MM.1S (cell line): ENCODE results near the gene MC4R.

Experiments used
- DNase-seq: peaks from one replicate; pipeline ENCODE4 v3.0.0-alpha.2; 2015
- H2AFZ ChIP-seq: fragments of 300-600 bp; sonication (generic); 2 replicates; pipeline ENCODE4 v1.6.0; 2016; ENCODE audit warnings: antibody characterized with exemption, low read length
- H3F3A ChIP-seq: fragments of 300-600 bp; sonication (generic); 2 replicates; pipeline ENCODE4 v1.6.1; 2016; ENCODE audit warnings: mild to moderate bottlenecking, antibody characterized with exemption, low read length, moderate library complexity, mixed read lengths; ENCODE audit not compliant: insufficient read depth
- H3K27ac ChIP-seq: fragments of 300-600 bp; sonication (generic); 2 replicates; pipeline ENCODE4 v1.5.1; 2016; ENCODE audit warnings: mild to moderate bottlenecking, low read length
- H3K27me3 ChIP-seq: fragments of 300-600 bp; sonication (generic); replicated peaks from 2 replicates; pipeline ENCODE4 v1.6.0; 2016; ENCODE audit warnings: low read length; ENCODE audit not compliant: insufficient read depth
- H3K36me3 ChIP-seq: fragments of 300-600 bp; sonication (generic); replicated peaks from 2 replicates; pipeline ENCODE4 v1.6.1; 2016; ENCODE audit warnings: mild to moderate bottlenecking, low read length, mixed read lengths; ENCODE audit not compliant: insufficient read depth
- H3K4me1 ChIP-seq: fragments of 300-600 bp; sonication (generic); 2 replicates; pipeline ENCODE4 v1.6.1; 2016; ENCODE audit warnings: low read length, mixed read lengths
- H3K4me2 ChIP-seq: fragments of 300-600 bp; sonication (generic); 2 replicates; pipeline ENCODE4 v1.6.0; 2016; ENCODE audit warnings: low read depth, low read length
- H3K4me3 ChIP-seq: fragments of 300-600 bp; sonication (generic); 2 replicates; pipeline ENCODE4 v1.5.1; 2016; ENCODE audit warnings: low read length, mixed read lengths
- H3K79me2 ChIP-seq: fragments of 300-600 bp; sonication (generic); 2 replicates; pipeline ENCODE4 v1.6.1; 2016; ENCODE audit warnings: mixed run types, low read length, mixed read lengths
- H3K9ac ChIP-seq: fragments of 300-600 bp; sonication (generic); 2 replicates; pipeline ENCODE4 v1.6.1; 2016; ENCODE audit warnings: low read length, mixed read lengths
- H3K9me2 ChIP-seq: fragments of 300-600 bp; sonication (generic); replicated peaks from 2 replicates; pipeline ENCODE4 v1.6.1; 2016; ENCODE audit warnings: mild to moderate bottlenecking, low read length, mixed read lengths; ENCODE audit not compliant: insufficient read depth
- H3K9me3 ChIP-seq: fragments of 300-600 bp; sonication (generic); replicated peaks from 2 replicates; pipeline ENCODE4 v1.6.1; 2016; ENCODE audit warnings: mild to moderate bottlenecking, low read length, mixed read lengths; ENCODE audit not compliant: insufficient read depth
- H4K20me1 ChIP-seq: fragments of 300-600 bp; sonication (generic); 2 replicates; pipeline ENCODE4 v1.6.1; 2016; ENCODE audit warnings: mild to moderate bottlenecking, low read length, moderate library complexity, mixed read lengths; ENCODE audit not compliant: insufficient read depth
- EZH2 ChIP-seq: fragments of 300-600 bp; sonication (generic); optimal IDR thresholded peaks from 2 replicates; pipeline ENCODE3; 2017; ENCODE audit warnings: low read depth, mild to moderate bottlenecking, antibody characterized with exemption, low read length, mixed read lengths
- EZH2phosphoT487 ChIP-seq: fragments of 300-600 bp; sonication (generic); IDR thresholded peaks from 2 replicates; pipeline ENCODE4 v1.6.1; 2018; ENCODE audit warnings: antibody characterized with exemption, low read length
- TF ChIP-seq, protein P1 (sequence below): fragments of 300-600 bp; sonication (generic); IDR thresholded peaks from 2 replicates; pipeline ENCODE4 v1.5.1; 2016; ENCODE audit warnings: antibody characterized with exemption, low read length, mixed read lengths

MC4R gene

GRCh38 chr18:60377778-60378469, 5.3 kb upstream of the MC4R start:
- H2AFZ ChIP-seq: no peak overlapping the region
- H3K4me2 ChIP-seq: no peak overlapping the region
- H3K79me2 ChIP-seq: no peaks in the 10 kb centered on the region
- DNase-seq: no peak
- H3K36me3 ChIP-seq: no peaks in the 10 kb centered on the region
- no peaks in the 10 kb centered on the region for H3K27me3 ChIP-seq
- no peaks in the 10 kb centered on the region for H4K20me1 ChIP-seq
- H3K9ac ChIP-seq: no peak overlapping the region
- no peaks in the 10 kb centered on the region for H3K9me2 ChIP-seq
- no peaks in the 10 kb centered on the region for H3F3A ChIP-seq
- H3K9me3 ChIP-seq: no peaks in the 10 kb centered on the region
- H3K4me3 ChIP-seq: no peak overlapping the region
- no peak overlapping the region for H3K27ac ChIP-seq
- H3K4me1 ChIP-seq: no peaks in the 10 kb centered on the region
- TF ChIP-seq EZH2phosphoT487 (no peak), EZH2 (no peak)

DNA sequence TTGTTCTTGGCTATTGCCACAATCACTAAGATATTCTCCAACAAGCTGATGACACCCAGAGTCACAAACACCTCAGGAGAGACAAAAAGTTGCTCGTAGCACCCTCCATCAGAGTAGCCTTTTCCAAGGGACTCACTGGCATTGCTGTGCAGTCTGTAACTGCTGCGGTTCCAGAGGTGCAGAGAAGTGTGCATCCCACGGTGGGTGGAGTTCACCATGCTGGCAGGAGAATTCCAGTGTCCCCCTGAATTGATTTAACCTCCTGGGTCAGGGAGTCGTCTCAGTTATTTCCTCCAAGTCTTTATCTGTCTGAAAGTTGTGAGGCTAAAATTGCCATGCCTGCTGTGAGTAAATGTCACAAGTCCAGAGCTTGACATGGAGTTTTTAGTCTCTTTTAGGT, 443 bp downstream of the MC4R start:
- Histone ChIP-seq H2AFZ (no peak overlapping the region), H3F3A (no peaks in the 10 kb centered on the region), H3K4me3 (no peak overlapping the region), H3K27me3 (no peaks in the 10 kb centered on the region), H3K9me2 (no peaks in the 10 kb centered on the region), H3K9me3 (no peaks in the 10 kb centered on the region), H3K79me2 (no peaks in the 10 kb centered on the region), H3K4me2 (no peak overlapping the region), H3K27ac (no peak overlapping the region), H3K36me3 (no peaks in the 10 kb centered on the region), H4K20me1 (no peaks in the 10 kb centered on the region), H3K4me1 (no peaks in the 10 kb centered on the region), H3K9ac (no peak overlapping the region)
- TF ChIP-seq, protein P1, sequence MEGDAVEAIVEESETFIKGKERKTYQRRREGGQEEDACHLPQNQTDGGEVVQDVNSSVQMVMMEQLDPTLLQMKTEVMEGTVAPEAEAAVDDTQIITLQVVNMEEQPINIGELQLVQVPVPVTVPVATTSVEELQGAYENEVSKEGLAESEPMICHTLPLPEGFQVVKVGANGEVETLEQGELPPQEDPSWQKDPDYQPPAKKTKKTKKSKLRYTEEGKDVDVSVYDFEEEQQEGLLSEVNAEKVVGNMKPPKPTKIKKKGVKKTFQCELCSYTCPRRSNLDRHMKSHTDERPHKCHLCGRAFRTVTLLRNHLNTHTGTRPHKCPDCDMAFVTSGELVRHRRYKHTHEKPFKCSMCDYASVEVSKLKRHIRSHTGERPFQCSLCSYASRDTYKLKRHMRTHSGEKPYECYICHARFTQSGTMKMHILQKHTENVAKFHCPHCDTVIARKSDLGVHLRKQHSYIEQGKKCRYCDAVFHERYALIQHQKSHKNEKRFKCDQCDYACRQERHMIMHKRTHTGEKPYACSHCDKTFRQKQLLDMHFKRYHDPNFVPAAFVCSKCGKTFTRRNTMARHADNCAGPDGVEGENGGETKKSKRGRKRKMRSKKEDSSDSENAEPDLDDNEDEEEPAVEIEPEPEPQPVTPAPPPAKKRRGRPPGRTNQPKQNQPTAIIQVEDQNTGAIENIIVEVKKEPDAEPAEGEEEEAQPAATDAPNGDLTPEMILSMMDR: no peak
- TF ChIP-seq EZH2: no peak
- no peak for TF ChIP-seq EZH2phosphoT487
- no peak for DNase-seq

- H4K20me1 ChIP-seq: no peaks in the 10 kb centered on the region
- no peaks in the 10 kb centered on the region for H3K4me1 ChIP-seq
- no peaks in the 10 kb centered on the region for H3K79me2 ChIP-seq
- no peaks in the 10 kb centered on the region for H3K9me2 ChIP-seq
- H3K9me3 ChIP-seq: no peaks in the 10 kb centered on the region
- no peak overlapping the region for H3K27ac ChIP-seq
- H3K27me3 ChIP-seq: no peaks in the 10 kb centered on the region
- no peak overlapping the region for H3K4me3 ChIP-seq
- no peak overlapping the region for H3K4me2 ChIP-seq
- no peaks in the 10 kb centered on the region for H3F3A ChIP-seq
- TF ChIP-seq EZH2phosphoT487 (no peak), EZH2 (no peak)
- TF ChIP-seq, protein P1: no peak
- DNase-seq: no peak
- H3K9ac ChIP-seq: no peak overlapping the region
- no peaks in the 10 kb centered on the region for H3K36me3 ChIP-seq
- H2AFZ ChIP-seq: no peak overlapping the region
These were observed 14.1 kb downstream of the MC4R start for GRCh38 chr18:60358516-60358915.

- Histone ChIP-seq H3K9me2 (no peaks in the 10 kb centered on the region), H3K4me1 (no peaks in the 10 kb centered on the region), H4K20me1 (no peaks in the 10 kb centered on the region), H3K9ac (no peak overlapping the region), H3K36me3 (no peaks in the 10 kb centered on the region), H3K9me3 (no peaks in the 10 kb centered on the region), H3K4me2 (no peak overlapping the region), H3K27ac (no peak overlapping the region), H3F3A (no peaks in the 10 kb centered on the region), H3K79me2 (no peaks in the 10 kb centered on the region), H3K27me3 (no peaks in the 10 kb centered on the region), H2AFZ (no peak overlapping the region), H3K4me3 (no peak overlapping the region)
- TF ChIP-seq, protein P1: no peak
- TF ChIP-seq EZH2: no peak
- no peak for TF ChIP-seq EZH2phosphoT487
- DNase-seq: no peak
These were observed 21.6 kb downstream of the MC4R start for GRCh38 chr18:60350941-60351340.
